ENCODE measurements around the gene CASTOR1. TPM values are rescaled to one million over a fixed set of nuclear protein-coding genes. Genes with fewer than 3 reads are reported as not detected.

CASTOR1 gene
- total RNA-seq, 1 experiment from 2014 or later: 2.0 TPM

DNA sequence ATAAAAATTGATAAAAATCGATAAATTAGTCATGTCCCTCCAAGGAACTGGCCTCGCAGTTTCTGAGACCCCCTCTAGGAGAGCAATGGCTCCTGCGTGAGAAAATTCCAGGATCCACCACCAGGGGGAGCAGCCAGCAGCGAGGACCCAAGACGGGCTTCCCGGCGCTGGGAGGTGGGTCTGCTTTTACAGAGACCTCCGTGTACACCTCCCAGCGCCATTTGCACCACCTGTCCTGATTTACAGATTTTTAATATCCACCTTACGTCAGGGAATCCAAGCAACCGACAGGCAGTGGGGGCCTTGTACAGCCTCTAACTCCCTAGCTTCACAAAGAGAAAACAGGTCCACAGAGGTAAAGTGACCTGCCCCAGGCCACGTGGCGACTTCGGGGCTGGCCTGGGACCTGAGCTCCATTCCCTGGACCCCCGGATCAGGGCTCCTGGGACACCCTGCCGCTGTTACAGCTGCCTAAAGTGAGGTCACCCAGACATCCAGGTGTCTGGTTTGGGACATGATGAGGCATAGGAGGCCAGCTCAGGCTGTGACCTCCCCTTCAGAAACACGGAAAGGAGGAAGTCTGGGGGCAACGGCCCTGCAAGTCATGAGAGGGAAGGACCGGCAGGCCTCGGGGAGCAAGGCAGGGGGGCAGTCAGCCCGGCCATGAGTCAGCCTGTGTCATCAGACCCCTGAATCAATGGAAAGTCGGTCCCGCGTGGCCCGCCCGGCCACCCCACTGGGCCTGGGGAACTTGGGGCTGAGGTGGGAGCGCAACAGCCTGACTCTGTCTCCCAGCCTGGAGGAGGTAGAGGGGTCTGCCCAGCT lies 26.2 kb downstream of the CASTOR1 start:
- Histone ChIP-seq H3K27ac (ENCODE audit: low read depth, low read length, poor library complexity, severe bottlenecking) (no peak overlapping the region), H3K9me3 (ENCODE audit: low read depth, low read length, poor library complexity, severe bottlenecking) (no peaks in the 10 kb centered on the region), H3K36me3 (ENCODE audit: insufficient read depth, low read length, poor library complexity, severe bottlenecking) (no peaks in the 10 kb centered on the region), H3K4me3 (ENCODE audit: low read depth, low read length, poor library complexity, severe bottlenecking) (no peak overlapping the region), H3K4me1 (ENCODE audit: insufficient read depth, low read length, poor library complexity, severe bottlenecking) (no peaks in the 10 kb centered on the region), H3K27me3 (replicated peaks; ENCODE audit: insufficient read depth, low read depth, low read length, poor library complexity) (no peaks in the 10 kb centered on the region)
- ChIA-PET CTCF (interaction anchor here (0.6 kb wide), 1 partner anchor 19 kb away, joined by 5 read pairs; no protein-coding TSS in a partner anchor), POLR2A (ENCODE audit: low non-redundant PET) (no interaction called here)
- no peak for TF ChIP-seq EZH2 (IDR thresholded peaks at IDR 0.05; ENCODE audit: borderline replicate concordance, low read depth, low read length, poor library complexity, severe bottlenecking)
- TF ChIP-seq, protein P1, sequence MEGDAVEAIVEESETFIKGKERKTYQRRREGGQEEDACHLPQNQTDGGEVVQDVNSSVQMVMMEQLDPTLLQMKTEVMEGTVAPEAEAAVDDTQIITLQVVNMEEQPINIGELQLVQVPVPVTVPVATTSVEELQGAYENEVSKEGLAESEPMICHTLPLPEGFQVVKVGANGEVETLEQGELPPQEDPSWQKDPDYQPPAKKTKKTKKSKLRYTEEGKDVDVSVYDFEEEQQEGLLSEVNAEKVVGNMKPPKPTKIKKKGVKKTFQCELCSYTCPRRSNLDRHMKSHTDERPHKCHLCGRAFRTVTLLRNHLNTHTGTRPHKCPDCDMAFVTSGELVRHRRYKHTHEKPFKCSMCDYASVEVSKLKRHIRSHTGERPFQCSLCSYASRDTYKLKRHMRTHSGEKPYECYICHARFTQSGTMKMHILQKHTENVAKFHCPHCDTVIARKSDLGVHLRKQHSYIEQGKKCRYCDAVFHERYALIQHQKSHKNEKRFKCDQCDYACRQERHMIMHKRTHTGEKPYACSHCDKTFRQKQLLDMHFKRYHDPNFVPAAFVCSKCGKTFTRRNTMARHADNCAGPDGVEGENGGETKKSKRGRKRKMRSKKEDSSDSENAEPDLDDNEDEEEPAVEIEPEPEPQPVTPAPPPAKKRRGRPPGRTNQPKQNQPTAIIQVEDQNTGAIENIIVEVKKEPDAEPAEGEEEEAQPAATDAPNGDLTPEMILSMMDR (conservative IDR thresholded peaks at IDR 0.05; ENCODE audit: low read depth, low read length): peak; percentile 94
- peak; percentile 79 for DNase-seq (ENCODE audit: low spot score)
- intact Hi-C loops (cut with micrococcal nuclease; ENCODE audit: unreplicated experiment): loop anchor here (1.0 to 2.0 kb wide), 2 partner anchors 24 to 124 kb away; partner anchors contain the start of gene RNF215
- no TSS peak for BruUV-seq (replicated peaks)

DNA sequence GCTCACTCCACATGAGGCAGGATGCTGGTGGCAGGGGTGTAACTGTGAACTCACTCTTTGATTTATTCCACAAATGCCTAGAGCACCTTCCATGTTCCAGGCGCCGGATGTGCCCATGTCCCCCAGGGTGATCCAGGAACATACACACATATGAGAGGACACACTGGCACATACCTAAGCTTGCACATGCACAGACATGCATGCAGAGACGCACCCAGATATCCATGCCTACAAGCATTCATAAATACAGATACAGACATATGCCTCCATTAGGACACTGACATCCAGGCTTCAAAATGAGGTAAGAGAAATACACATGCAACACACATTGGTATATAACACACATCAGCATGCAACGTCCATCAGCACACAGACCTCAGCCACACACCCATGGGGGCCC lies 27.2 kb downstream of the CASTOR1 start:
- POLR2A ChIA-PET (ENCODE audit: low non-redundant PET): no interaction called here
- Histone ChIP-seq H3K9me3 (ENCODE audit: low read depth, low read length, poor library complexity, severe bottlenecking) (no peaks in the 10 kb centered on the region), H3K4me1 (ENCODE audit: insufficient read depth, low read length, poor library complexity, severe bottlenecking) (no peaks in the 10 kb centered on the region), H3K27me3 (replicated peaks; ENCODE audit: insufficient read depth, low read depth, low read length, poor library complexity) (no peaks in the 10 kb centered on the region), H3K27ac (ENCODE audit: low read depth, low read length, poor library complexity, severe bottlenecking) (no peak overlapping the region), H3K4me3 (ENCODE audit: low read depth, low read length, poor library complexity, severe bottlenecking) (no peak overlapping the region), H3K36me3 (ENCODE audit: insufficient read depth, low read length, poor library complexity, severe bottlenecking) (no peaks in the 10 kb centered on the region)
- DNase-seq (ENCODE audit: low spot score): no peak
- BruUV-seq (replicated peaks): no TSS peak
- intact Hi-C loops (cut with micrococcal nuclease; ENCODE audit: unreplicated experiment): loop anchor here (2.0 kb wide), 1 partner anchor 125 kb away; the partner anchor contains the start of gene RNF215
- no peak for TF ChIP-seq EZH2 (IDR thresholded peaks at IDR 0.05; ENCODE audit: borderline replicate concordance, low read depth, low read length, poor library complexity, severe bottlenecking)
- TF ChIP-seq, protein P1 (conservative IDR thresholded peaks at IDR 0.05; ENCODE audit: low read depth, low read length): no peak
- CTCF ChIA-PET: no interaction called here

DNA sequence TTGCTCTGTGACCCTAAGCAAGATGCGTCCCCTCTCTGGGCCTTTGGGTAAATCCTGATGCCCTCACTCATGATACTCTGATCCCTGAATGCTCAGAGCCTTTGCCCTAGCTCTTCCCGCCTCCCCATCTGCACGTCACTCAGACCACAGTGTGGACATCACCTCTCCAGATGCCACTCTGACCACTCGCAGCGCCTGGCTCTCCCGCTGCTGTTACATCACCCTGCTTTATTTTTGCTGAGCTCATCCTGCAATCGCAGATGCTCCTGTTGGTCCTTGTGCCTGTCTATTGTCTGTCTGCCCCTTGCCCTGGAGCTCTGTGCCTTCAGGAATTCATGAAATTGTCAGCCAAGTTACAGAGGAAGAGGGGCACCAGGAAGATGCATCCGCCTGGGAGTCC lies 28.2 kb downstream of the CASTOR1 start:
- no TSS peak for BruUV-seq (replicated peaks)

More for the DNA sequence above, 28.2 kb downstream of the CASTOR1 start:
- Histone ChIP-seq H3K4me1 (ENCODE audit: insufficient read depth, low read length, poor library complexity, severe bottlenecking) (no peaks in the 10 kb centered on the region), H3K27me3 (replicated peaks; ENCODE audit: insufficient read depth, low read depth, low read length, poor library complexity) (no peaks in the 10 kb centered on the region), H3K27ac (ENCODE audit: low read depth, low read length, poor library complexity, severe bottlenecking) (no peak overlapping the region), H3K36me3 (ENCODE audit: insufficient read depth, low read length, poor library complexity, severe bottlenecking) (no peaks in the 10 kb centered on the region), H3K4me3 (ENCODE audit: low read depth, low read length, poor library complexity, severe bottlenecking) (no peak overlapping the region), H3K9me3 (ENCODE audit: low read depth, low read length, poor library complexity, severe bottlenecking) (no peaks in the 10 kb centered on the region)
- no peak for TF ChIP-seq EZH2 (IDR thresholded peaks at IDR 0.05; ENCODE audit: borderline replicate concordance, low read depth, low read length, poor library complexity, severe bottlenecking)
- TF ChIP-seq, protein P1 (conservative IDR thresholded peaks at IDR 0.05; ENCODE audit: low read depth, low read length): no peak
- POLR2A ChIA-PET (ENCODE audit: low non-redundant PET): no interaction called here
- intact Hi-C loops (cut with micrococcal nuclease; ENCODE audit: unreplicated experiment): no loop called here
- DNase-seq (ENCODE audit: low spot score): no peak
- CTCF ChIA-PET: interaction anchor here (0.6 to 1.3 kb wide), 3 partner anchors 22 to 196 kb away, joined by 3 to 10 read pairs (median 5); no protein-coding TSS in a partner anchor
